SU-DHL-6 (cell line): ENCODE data around the gene AFAP1L1.

Source experiments
- H2AFZ ChIP-seq: fragments of 200-600 bp; sonication (generic); 2 replicates; pipeline ENCODE4 v1.6.1; 2014; ENCODE audit warnings: low read depth, mild to moderate bottlenecking, moderate library complexity, mixed read lengths, antibody characterized with exemption, low read length; ENCODE audit not compliant: severe bottlenecking
- H3F3A ChIP-seq: fragments of 200-600 bp; shearing (Covaris generic); 2 replicates; pipeline ENCODE4 v1.6.0; 2016; ENCODE audit warnings: antibody characterized with exemption, mild to moderate bottlenecking; ENCODE audit not compliant: insufficient read depth
- H3K27ac ChIP-seq: fragments of 200-600 bp; sonication (generic); 2 replicates; pipeline ENCODE4 v1.5.1; 2016; ENCODE audit warnings: low read depth, mild to moderate bottlenecking, low read length, moderate library complexity, mixed read lengths
- H3K27me3 ChIP-seq: fragments of 200-600 bp; sonication (generic), shearing (Covaris generic); 2 replicates; pipeline ENCODE4 v1.6.0; 2014; ENCODE audit warnings: mild to moderate bottlenecking, low read length
- H3K36me3 ChIP-seq: fragments of 200-600 bp; sonication (generic); 2 replicates; pipeline ENCODE4 v1.6.1; 2014; ENCODE audit warnings: mild to moderate bottlenecking, low read length, mixed read lengths
- H3K4me2 ChIP-seq: fragments of 300-600, 200-600 bp; shearing (Covaris generic), sonication (generic); 2 replicates; pipeline ENCODE4 v1.6.0; 2014; ENCODE audit warnings: low read length, low read depth, mild to moderate bottlenecking; ENCODE audit not compliant: poor library complexity, severe bottlenecking
- H3K4me3 ChIP-seq: fragments of 200-600 bp; sonication (generic); 2 replicates; pipeline ENCODE4 v1.5.1; 2014; ENCODE audit warnings: antibody characterized with exemption, low read length, mild to moderate bottlenecking, mixed read lengths; ENCODE audit not compliant: insufficient read depth, poor library complexity, severe bottlenecking
- H3K79me2 ChIP-seq: fragments of 200-600 bp; sonication (generic); 2 replicates; pipeline ENCODE4 v1.6.1; 2014; ENCODE audit warnings: mild to moderate bottlenecking, low read length, moderate library complexity; ENCODE audit not compliant: insufficient read depth
- H3K9ac ChIP-seq: fragments of 200-600 bp; sonication (generic); 2 replicates; pipeline ENCODE4 v1.7.0; 2014; ENCODE audit warnings: mild to moderate bottlenecking, low read length
- H3K9me2 ChIP-seq: fragments of 200-600 bp; sonication (generic); replicated peaks from 2 replicates; pipeline ENCODE4 v1.6.1; 2014; ENCODE audit warnings: low read length; ENCODE audit not compliant: insufficient read depth
- H3K9me3 ChIP-seq: fragments of 200-600 bp; sonication (generic); 2 replicates; pipeline ENCODE4 v1.6.1; 2014; ENCODE audit warnings: low read length, mixed read lengths; ENCODE audit not compliant: insufficient read depth
- H4K20me1 ChIP-seq: fragments of 200-600 bp; sonication (generic); 2 replicates; pipeline ENCODE4 v1.6.1; 2014; ENCODE audit warnings: low read depth, mild to moderate bottlenecking, antibody characterized with exemption, low read length, moderate library complexity, mixed read lengths
- CTCF ChIP-seq: fragments of 200-600 bp; sonication (generic); IDR thresholded peaks from one replicate; pipeline ENCODE4 v1.5.1; 2017; ENCODE audit warnings: antibody characterized with exemption, mild to moderate bottlenecking, low read length, moderate library complexity; ENCODE audit not compliant: insufficient read depth, poor library complexity, severe bottlenecking
- EZH2phosphoT487 ChIP-seq: fragments of 200-600 bp; sonication (generic), shearing (Covaris generic); conservative IDR thresholded peaks from 2 replicates; pipeline ENCODE4 v1.6.1; 2018; ENCODE audit warnings: mild to moderate bottlenecking, antibody characterized with exemption, low read length, moderate library complexity, mixed read lengths

The AFAP1L1 gene

DNA sequence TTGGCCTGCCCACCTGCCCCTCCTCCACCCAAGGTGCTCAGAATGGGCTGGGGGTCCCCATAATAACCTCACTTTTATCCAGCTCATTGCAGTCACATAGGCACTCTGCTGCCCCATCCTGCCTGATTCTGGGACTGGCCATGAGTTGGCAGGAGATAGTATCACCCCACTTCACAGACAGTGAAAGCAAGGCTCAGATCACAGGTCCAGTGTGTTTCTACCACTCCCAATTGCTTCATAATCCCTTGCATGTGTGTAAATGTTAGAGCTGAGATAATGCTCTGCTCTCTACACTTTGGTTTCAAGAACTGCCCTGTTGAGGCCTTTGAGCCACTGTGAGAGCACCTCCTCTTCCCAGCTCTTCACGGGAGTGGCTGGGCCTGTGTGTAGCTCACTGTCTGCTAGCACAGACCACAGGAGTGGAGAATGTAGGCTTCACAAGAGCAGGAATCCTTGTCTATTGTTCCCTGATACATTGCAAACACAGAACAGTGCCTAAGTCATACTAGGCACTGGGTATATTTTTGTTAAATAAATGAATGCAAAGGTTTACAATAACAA lies 94.6 kb downstream of the AFAP1L1 start:
- Histone ChIP-seq H3K9ac (no peak overlapping the region), H3F3A (no peaks in the 10 kb centered on the region), H3K36me3 (no peaks in the 10 kb centered on the region), H2AFZ (no peak overlapping the region), H3K27me3 (no peaks in the 10 kb centered on the region), H4K20me1 (no peaks in the 10 kb centered on the region), H3K4me3 (no peak overlapping the region), H3K4me2 (no peak overlapping the region), H3K9me3 (no peaks in the 10 kb centered on the region), H3K27ac (no peak overlapping the region), H3K79me2 (no peaks in the 10 kb centered on the region), H3K9me2 (no peaks in the 10 kb centered on the region)
- TF ChIP-seq CTCF, result no peak
- TF ChIP-seq EZH2phosphoT487, result no peak

DNA sequence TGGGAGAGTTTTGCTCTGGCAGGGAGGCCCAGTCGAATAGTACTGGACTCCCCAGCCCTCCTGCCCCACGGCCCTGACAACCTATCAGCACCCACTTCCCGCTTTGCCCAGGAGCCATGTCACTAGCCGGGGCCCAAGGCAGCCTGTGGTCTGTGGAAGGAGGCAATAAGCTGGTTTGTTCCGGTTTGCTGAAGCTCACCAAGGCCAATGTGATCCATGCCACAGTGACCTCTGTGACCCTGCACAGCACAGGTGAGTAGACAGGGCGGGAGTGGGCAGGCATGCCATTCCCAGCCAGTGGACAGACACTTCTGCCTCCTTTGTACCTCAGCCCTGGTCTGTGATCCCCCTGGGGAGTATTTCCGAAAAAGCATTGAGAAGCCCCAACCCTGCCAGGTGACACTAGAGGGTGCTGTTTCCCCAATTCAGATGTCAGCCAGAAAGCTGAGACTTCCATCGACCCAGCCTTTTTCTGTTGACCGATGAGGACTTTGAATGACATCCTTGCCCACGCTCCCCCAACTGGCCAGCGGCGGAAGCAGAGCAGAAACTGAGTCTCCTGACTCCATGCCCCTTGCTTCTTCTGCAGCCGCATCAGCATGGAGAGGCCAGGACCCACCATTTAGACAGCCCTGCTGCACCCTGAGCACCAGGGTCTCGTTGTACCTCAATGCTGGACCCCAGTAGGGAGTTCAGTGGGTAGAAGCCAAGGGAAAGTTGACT lies 95.8 kb downstream of the AFAP1L1 start:
- Histone ChIP-seq H3K36me3 (no peaks in the 10 kb centered on the region), H3K9me2 (no peaks in the 10 kb centered on the region), H3K9ac (no peak overlapping the region), H3F3A (no peaks in the 10 kb centered on the region), H3K79me2 (no peaks in the 10 kb centered on the region), H3K4me3 (no peak overlapping the region), H3K9me3 (no peaks in the 10 kb centered on the region), H4K20me1 (no peaks in the 10 kb centered on the region), H3K27me3 (no peaks in the 10 kb centered on the region), H3K27ac (no peak overlapping the region), H3K4me2 (no peak overlapping the region), H2AFZ (no peak overlapping the region)
- TF ChIP-seq CTCF, result peak; percentile 78
- TF ChIP-seq EZH2phosphoT487, result no peak

DNA sequence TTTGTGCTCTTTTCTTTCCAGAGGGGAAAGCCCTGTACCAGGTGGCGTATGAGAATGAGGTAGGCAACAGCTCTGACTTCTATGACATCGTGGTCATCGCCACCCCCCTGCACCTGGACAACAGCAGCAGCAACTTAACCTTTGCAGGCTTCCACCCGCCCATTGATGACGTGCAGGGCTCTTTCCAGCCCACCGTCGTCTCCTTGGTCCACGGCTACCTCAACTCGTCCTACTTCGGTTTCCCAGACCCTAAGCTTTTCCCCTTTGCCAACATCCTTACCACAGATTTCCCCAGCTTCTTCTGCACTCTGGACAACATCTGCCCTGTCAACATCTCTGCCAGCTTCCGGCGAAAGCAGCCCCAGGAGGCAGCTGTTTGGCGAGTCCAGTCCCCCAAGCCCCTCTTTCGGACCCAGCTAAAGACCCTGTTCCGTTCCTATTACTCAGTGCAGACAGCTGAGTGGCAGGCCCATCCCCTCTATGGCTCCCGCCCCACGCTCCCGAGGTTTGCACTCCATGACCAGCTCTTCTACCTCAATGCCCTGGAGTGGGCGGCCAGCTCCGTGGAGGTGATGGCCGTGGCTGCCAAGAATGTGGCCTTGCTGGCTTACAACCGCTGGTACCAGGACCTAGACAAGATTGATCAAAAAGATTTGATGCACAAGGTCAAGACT lies 96.5 kb downstream of the AFAP1L1 start:
- H3K36me3 ChIP-seq, result no peaks in the 10 kb centered on the region
- no peak for TF ChIP-seq CTCF
- no peak for TF ChIP-seq EZH2phosphoT487
- no peaks in the 10 kb centered on the region for H3K27me3 ChIP-seq
- no peaks in the 10 kb centered on the region for H3K9me2 ChIP-seq
- H3K79me2 ChIP-seq, result no peaks in the 10 kb centered on the region
- H3K9ac ChIP-seq, result no peak overlapping the region
- no peak overlapping the region for H2AFZ ChIP-seq
- no peaks in the 10 kb centered on the region for H4K20me1 ChIP-seq
- no peak overlapping the region for H3K4me2 ChIP-seq
- no peaks in the 10 kb centered on the region for H3F3A ChIP-seq
- H3K27ac ChIP-seq, result no peak overlapping the region
- H3K4me3 ChIP-seq, result no peak overlapping the region
- H3K9me3 ChIP-seq, result no peaks in the 10 kb centered on the region
